OCI-LY3 (cell line): Measurements from ENCODE around the gene OPCML.

Source experiments
- CTCF ChIP-seq: fragments of 200-600, 300-600 bp; sonication (generic); IDR thresholded peaks from 2 replicates; pipeline ENCODE4 v1.5.1; 2014; ENCODE audit warnings: antibody characterized with exemption, low read length, low read depth
- EZH2phosphoT487 ChIP-seq: fragments of 200-600 bp; shearing (Covaris generic); IDR thresholded peaks from 2 replicates; pipeline ENCODE4 v1.6.1; 2018; ENCODE audit warnings: antibody characterized with exemption, mixed run types, low read depth

GRCh38 chr11:132519241-132519815, 1013.0 kb downstream of the OPCML start:
- no peak for TF ChIP-seq CTCF
- no peak for TF ChIP-seq EZH2phosphoT487
